ENCODE measurements around the gene MORN1. TPM values are rescaled to one million over a fixed set of nuclear protein-coding genes. Genes with fewer than 3 reads are reported as not detected.

MORN1 gene
- total and polyA plus RNA-seq, 10 of the 15 experiments (the other 5 are each of a cell fraction or from before 2014, with no cell fraction given) = 0.76 to 7.9 (median 5.5) TPM

DNA sequence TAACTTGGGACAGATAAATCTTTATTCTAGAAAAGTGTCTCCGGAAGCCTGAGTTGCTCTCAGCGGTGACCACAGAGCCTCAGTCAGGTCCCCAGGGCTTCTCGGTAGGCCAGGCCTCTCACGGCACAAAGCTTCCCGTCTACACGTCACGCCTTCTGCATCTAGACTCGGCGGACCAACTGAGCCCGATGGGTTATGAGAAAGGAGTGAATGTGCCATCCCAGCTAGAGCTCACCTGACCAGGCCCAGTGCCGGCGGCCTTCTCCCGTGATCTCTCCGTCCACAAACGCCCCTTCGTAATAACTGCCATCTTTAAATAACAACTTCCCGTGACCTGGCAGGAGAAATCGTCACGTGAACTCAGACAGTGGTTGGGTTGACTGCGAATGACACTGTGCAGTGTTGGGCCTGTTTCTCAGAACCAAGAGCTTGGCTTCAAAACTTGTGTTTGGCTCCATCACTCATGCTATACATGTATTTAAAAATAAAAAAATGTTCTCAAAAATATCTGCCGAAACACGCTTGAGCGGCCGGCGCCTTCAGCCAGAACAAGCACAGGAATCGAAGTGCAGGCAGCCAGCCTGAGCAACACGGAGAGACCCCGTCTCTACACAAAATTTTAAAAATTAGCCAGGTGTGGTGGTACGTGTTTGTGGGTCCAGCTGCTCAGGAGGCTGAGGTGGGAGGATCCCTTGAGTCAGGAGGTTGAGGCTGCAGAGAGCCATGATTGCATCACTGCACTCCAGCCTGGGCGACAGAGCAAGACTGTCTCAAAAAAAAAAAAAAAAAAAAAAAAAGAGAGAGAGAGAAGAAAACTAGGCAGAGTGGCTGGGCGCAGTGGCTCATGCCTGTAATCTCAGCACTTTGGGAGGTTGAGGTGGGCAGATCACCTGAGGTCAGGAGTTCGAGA, 3.1 kb downstream of the MORN1 start (continued):
- peak; percentile 72 for TF ChIP-seq CREM (IDR thresholded peaks at IDR 0.05; ENCODE audit: low read depth)
- TF ChIP-seq ZNF622 (IDR thresholded peaks at IDR 0.05) = no peak
- no peak for TF ChIP-seq ZBED1 (IDR thresholded peaks at IDR 0.05; ENCODE audit: borderline replicate concordance)
- no peak for TF ChIP-seq YBX1 (IDR thresholded peaks at IDR 0.05)
- TF ChIP-seq, protein P1, sequence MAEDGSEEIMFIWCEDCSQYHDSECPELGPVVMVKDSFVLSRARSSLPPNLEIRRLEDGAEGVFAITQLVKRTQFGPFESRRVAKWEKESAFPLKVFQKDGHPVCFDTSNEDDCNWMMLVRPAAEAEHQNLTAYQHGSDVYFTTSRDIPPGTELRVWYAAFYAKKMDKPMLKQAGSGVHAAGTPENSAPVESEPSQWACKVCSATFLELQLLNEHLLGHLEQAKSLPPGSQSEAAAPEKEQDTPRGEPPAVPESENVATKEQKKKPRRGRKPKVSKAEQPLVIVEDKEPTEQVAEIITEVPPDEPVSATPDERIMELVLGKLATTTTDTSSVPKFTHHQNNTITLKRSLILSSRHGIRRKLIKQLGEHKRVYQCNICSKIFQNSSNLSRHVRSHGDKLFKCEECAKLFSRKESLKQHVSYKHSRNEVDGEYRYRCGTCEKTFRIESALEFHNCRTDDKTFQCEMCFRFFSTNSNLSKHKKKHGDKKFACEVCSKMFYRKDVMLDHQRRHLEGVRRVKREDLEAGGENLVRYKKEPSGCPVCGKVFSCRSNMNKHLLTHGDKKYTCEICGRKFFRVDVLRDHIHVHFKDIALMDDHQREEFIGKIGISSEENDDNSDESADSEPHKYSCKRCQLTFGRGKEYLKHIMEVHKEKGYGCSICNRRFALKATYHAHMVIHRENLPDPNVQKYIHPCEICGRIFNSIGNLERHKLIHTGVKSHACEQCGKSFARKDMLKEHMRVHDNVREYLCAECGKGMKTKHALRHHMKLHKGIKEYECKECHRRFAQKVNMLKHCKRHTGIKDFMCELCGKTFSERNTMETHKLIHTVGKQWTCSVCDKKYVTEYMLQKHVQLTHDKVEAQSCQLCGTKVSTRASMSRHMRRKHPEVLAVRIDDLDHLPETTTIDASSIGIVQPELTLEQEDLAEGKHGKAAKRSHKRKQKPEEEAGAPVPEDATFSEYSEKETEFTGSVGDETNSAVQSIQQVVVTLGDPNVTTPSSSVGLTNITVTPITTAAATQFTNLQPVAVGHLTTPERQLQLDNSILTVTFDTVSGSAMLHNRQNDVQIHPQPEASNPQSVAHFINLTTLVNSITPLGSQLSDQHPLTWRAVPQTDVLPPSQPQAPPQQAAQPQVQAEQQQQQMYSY (CRISPR knock-in tag; IDR thresholded peaks at IDR 0.05) = no peak
- TF ChIP-seq CEBPB (IDR thresholded peaks at IDR 0.05; ENCODE audit: borderline replicate concordance in 1 of 2, low read depth in 2 of 2, low read length in 2 of 2) = no peak
- TF ChIP-seq ZNF274 (IDR thresholded peaks at IDR 0.05; ENCODE audit: insufficient read depth, insufficient read length) = no peak
- 0 out of 2 replicates have a peak, but pooled peaks have one; percentile 6 for TF ChIP-seq TCF12 (IDR thresholded peaks at IDR 0.05; ENCODE audit: low read depth, low read length)
- TF ChIP-seq SMAD5 (IDR thresholded peaks at IDR 0.05; ENCODE audit: low read depth) = 0 out of 2 replicates have a peak, but pooled peaks have one; percentile 23
- no peak for TF ChIP-seq RAD21 (IDR thresholded peaks at IDR 0.05; ENCODE audit: insufficient read depth, low read depth, low read length)
- TF ChIP-seq WRNIP1 (IDR thresholded peaks at IDR 0.05; ENCODE audit: borderline replicate concordance, low read depth, low read length) = no peak
- no peak for TF ChIP-seq HDAC6 (IDR thresholded peaks at IDR 0.05; ENCODE audit: unreplicated experiment)

All from GM12878 (cell line).